Subcutaneous abdominal adipose tissue (tissue), 5 donors: ENCODE measurements around the gene CUBN.
A peak's percentile ranks its signal among the peaks of the same experiment; 100 is the strongest.

Experiments
- H3K27ac ChIP-seq: one replicate; pipeline ENCODE4 v1.7.0; 2013; ENCODE audit warnings: low read depth, mild to moderate bottlenecking, inconsistent platforms, low read length, moderate library complexity
- H3K27me3 ChIP-seq, 5 donors: one replicate each; pipeline ENCODE4 v1.7.0; 2013; ENCODE audit warnings: low read length in 5 of 5, inconsistent platforms in 1 of 5; ENCODE audit not compliant: control insufficient read depth in 5 of 5, insufficient read depth in 4 of 5
- H3K36me3 ChIP-seq, 5 donors: one replicate each; pipeline ENCODE4 v1.7.0; 2013; ENCODE audit warnings: low read length in 5 of 5; ENCODE audit not compliant: control insufficient read depth in 5 of 5, insufficient read depth in 5 of 5
- H3K4me1 ChIP-seq, 5 donors: one replicate each; pipeline ENCODE4 v1.7.0; 2013; ENCODE audit warnings: low read length in 5 of 5, mild to moderate bottlenecking in 3 of 5, moderate library complexity in 1 of 5; ENCODE audit not compliant: control insufficient read depth in 5 of 5, insufficient read depth in 5 of 5
- H3K4me3 ChIP-seq, 5 donors: one replicate each; pipeline ENCODE4 v1.7.0; 2013; ENCODE audit warnings: low read length in 5 of 5, low read depth in 1 of 5
- H3K9ac ChIP-seq, 5 donors: one replicate each; pipeline ENCODE4 v1.7.0; 2013; ENCODE audit warnings: low read length in 5 of 5, mild to moderate bottlenecking in 4 of 5, moderate library complexity in 3 of 5
- H3K9me3 ChIP-seq, 5 donors: one replicate each; pipeline ENCODE4 v1.7.0; 2013; ENCODE audit warnings: low read length in 5 of 5; ENCODE audit not compliant: control insufficient read depth in 5 of 5
- donor health status: healthy.
- donor health status: healthy.
- donor health status: healthy.
- donor health status: healthy.
- donor health status: healthy.

Gene CUBN

DNA sequence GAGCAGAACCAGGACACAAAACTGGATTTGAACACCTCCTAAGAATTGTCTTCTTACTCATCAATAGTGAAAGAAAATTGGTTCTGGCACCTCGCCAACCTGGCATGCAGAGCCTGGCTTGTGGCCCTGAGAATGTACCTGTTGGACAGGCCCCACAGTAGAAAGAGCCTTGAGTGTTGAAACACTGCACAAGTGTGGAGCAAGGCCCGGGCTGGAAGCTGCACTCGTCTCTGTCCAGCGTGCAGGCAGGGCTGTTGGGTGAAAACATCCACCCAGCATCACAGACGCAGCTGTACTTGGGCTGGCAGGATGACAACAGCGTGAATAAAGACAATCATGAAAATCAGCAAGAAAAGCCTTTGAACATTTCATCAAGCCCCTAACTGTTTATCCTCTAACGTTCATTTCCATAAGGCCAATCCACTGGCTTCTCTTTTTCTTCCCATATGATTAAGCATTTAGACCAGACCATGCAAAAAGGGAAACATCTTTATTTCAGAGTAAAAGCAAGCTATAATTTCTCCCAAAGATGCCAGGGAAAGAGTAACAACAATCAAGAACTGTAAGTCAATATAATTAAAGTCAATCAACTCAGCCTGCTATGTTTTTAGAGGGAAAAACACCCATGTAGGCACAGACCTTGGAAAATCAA is 15.6 kb downstream of the CUBN start:
- Histone ChIP-seq H3K9me3 (no peaks in the 10 kb centered on the region), H3K9ac (no peak overlapping the region)

DNA sequence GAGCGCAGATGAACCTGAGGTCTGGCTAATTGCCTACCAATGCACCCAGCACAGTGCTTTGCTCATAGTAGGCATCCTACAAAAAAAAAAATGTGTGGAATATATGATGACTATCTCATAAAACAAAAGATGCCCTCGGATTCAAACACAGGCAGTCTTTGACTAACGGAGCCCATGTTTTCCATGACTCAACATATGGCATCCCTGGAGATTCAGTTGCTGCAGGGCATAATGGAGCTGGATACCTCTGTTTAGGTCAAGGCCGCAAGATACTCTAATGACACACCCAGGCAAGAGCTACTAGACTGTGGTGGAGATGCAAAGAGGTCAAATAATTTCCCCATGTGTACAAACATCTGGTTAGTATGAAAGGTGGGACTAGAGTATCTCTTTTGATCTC is 16.3 kb downstream of the CUBN start:
- no peak overlapping the region for H3K27ac ChIP-seq
- no peak overlapping the region for H3K4me3 ChIP-seq

More for the DNA sequence above, 15.6 kb downstream of the CUBN start:
- Histone ChIP-seq H3K27me3 (no peaks in the 10 kb centered on the region), H3K36me3 (no peaks in the 10 kb centered on the region), H3K4me3 (no peak overlapping the region), H3K4me1 (peaks cover 0 to 16% (median 10%) of the 10 kb centered on the region in 5 donors), H3K27ac (no peak overlapping the region)

DNA sequence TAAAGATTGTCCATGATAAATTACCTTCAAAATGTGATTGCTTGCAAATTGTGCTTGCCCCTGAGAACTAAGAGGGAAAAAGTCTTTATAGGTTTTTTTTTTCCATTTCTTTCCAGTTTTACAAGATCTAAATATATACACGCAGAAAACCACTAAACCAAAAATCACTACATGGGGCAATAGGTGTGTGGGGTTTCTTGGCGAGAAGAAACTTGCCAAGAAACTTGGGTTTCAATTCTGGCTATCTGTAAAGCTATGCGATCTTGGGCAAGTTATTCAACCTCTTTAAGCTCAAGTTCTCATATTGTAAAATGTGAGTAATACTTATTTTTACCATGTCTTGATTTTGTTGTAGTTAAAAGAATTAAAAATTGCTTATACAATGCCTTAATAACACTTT is 17.0 kb downstream of the CUBN start:
- Histone ChIP-seq H3K27ac (no peak overlapping the region), H3K4me3 (no peak overlapping the region), H3K4me1 (peaks cover 0 to 16% (median 10%) of the 10 kb centered on the region in 5 donors), H3K36me3 (no peaks in the 10 kb centered on the region), H3K9me3 (no peaks in the 10 kb centered on the region), H3K27me3 (no peaks in the 10 kb centered on the region), H3K9ac (no peak overlapping the region)

More for the DNA sequence above, 16.3 kb downstream of the CUBN start:
- Histone ChIP-seq H3K36me3 (no peaks in the 10 kb centered on the region), H3K27me3 (no peaks in the 10 kb centered on the region), H3K4me1 (peaks cover 0 to 16% (median 10%) of the 10 kb centered on the region in 5 donors), H3K9me3 (no peaks in the 10 kb centered on the region), H3K9ac (no peak overlapping the region)

DNA sequence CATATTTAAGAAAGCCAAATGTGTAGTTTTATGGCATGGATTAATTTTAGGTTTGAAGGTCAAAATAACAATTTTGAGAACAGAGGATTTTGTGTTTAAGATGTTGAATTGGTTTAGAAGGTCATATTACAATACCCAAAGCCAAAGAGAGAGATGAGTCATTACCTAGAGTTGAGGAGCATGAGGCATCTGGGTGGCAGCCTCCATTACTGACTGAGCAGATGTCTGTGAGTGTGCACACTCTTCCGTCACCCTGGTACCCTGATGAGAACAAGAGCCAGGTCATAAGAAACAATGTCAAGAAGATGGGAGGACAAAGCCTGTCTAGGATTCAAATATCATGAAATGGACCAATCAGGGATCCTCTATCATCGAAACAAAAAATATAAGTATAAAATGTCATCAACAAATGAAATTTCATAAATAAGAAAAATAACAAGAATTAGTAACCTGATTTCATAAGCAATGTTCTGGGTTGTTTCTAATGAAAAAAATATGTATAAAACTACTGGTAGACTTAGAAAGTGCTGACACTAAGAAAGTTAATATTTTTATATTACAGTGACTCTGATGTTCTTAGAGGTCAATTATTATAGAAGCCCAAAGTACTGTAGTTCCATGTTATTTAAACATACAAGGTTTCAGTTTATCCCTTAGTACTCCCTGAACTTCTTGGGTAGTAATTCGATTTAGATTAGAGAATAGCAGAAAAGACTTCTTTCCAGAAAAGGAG is 20.0 kb downstream of the CUBN start:
- Histone ChIP-seq H3K36me3 (no peaks in the 10 kb centered on the region), H3K27me3 (no peaks in the 10 kb centered on the region), H3K9me3 (no peaks in the 10 kb centered on the region), H3K27ac (no peak overlapping the region), H3K4me1 (no peaks in the 10 kb centered on the region), H3K4me3 (no peak overlapping the region), H3K9ac (no peak overlapping the region)

DNA sequence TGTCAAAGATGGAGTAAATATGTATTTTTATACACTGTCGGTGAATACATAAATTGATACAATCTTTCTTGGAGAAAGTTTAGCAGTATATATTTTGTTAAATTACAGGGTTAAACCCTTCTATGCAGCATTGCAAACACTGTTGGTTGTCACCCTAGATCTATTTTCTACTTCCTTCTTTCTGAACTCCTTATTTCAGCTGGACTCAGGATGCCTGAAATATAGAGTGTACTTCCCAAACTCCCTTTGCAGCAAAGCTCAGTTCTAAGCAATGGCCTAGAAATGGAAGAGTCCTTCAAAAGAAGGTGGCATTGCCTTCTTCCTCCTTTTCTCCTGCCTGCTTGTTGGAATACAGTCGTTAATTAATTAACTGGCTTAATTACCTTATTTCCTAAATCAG is 20.6 kb downstream of the CUBN start:
- Histone ChIP-seq H3K9me3 (no peaks in the 10 kb centered on the region), H3K4me3 (no peak overlapping the region), H3K27ac (no peak overlapping the region), H3K36me3 (no peaks in the 10 kb centered on the region), H3K27me3 (no peaks in the 10 kb centered on the region), H3K9ac (no peak overlapping the region), H3K4me1 (no peaks in the 10 kb centered on the region)

DNA sequence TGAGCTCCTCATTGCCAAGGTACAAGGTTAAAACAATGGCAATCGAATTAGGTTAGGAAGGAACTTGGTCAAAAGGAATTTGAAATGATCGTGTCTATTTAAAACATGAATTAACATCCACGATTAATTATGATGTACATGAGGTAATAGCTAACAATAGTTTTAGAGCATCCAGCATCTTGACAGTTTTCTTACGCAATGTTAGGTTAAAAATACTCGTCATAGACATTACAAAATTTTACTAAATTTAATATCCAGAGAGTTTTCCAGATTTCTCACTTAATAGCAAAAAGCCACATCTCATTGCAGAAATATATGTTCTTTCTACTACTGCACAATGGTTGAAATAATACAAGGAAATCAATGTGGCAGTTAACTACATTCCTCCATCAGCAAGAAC is 22.6 kb downstream of the CUBN start:
- H3K27me3 ChIP-seq = no peaks in the 10 kb centered on the region
- H3K9me3 ChIP-seq = no peaks in the 10 kb centered on the region
- H3K4me1 ChIP-seq = peaks cover 0 to 5% (median 0%) of the 10 kb centered on the region in 5 donors
- no peaks in the 10 kb centered on the region for H3K36me3 ChIP-seq
- no peak overlapping the region for H3K4me3 ChIP-seq
- H3K27ac ChIP-seq = no peak overlapping the region
- H3K9ac ChIP-seq = no peak overlapping the region

DNA sequence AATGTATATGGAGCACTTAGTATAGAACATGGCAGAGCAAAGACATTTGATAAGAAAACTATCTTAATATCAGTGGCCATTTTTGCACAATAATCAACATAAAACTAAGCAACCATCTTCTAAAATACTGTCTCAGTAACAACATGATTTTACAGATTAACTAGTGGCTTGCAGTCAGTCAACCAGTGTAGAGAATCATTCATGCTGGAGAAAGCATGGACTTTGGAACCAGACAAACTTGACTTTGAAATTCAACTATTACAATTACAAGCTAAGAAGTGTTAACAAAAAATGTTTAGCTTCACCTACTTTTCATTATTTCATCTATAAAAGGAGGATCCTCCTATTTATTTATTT is 27.7 kb downstream of the CUBN start:
- no peaks in the 10 kb centered on the region for H3K9me3 ChIP-seq
- H3K4me3 ChIP-seq = no peak overlapping the region
- peak overlapping the region; percentile 67 for H3K27ac ChIP-seq
- H3K27me3 ChIP-seq = no peaks in the 10 kb centered on the region
- H3K4me1 ChIP-seq = peaks cover 0 to 10% (median 4%) of the 10 kb centered on the region in 5 donors
- no peak overlapping the region for H3K9ac ChIP-seq
- H3K36me3 ChIP-seq = no peaks in the 10 kb centered on the region

DNA sequence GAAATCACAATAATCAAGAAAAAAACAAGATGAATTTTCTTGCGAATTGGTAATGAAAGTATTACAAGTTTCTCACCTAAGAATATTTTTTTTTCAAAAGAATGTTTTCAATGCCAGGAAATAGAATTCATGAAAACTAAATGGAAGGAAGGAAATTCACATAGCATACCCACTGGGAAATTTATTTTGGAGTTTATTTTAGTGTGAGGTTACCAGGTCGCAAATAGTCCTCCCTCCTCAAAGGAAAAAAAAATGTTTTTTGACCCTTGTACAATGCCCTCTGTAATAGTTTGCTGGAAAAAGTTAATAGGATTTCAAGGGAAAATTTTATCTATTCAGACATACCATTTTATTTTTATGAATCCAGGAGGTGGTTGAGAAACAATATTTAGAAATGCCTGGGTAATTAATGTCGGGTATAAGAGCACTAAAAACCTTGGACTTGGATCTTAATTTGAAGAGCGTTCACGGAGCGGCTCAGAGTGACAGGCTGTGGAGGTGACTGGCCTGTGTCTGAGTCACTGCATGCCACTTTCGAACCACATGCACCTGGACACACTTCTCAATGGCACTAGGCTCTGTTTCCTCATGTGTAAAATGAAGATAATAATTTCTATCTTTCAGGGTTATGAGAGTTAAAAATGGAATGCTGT is 28.2 kb downstream of the CUBN start:
- H3K27ac ChIP-seq = peak overlapping the region; percentile 67
- peaks cover 0 to 10% (median 4%) of the 10 kb centered on the region in 5 donors for H3K4me1 ChIP-seq
- no peaks in the 10 kb centered on the region for H3K9me3 ChIP-seq
- H3K36me3 ChIP-seq = no peaks in the 10 kb centered on the region
- H3K27me3 ChIP-seq = no peaks in the 10 kb centered on the region
- no peak overlapping the region for H3K9ac ChIP-seq
- H3K4me3 ChIP-seq = no peak overlapping the region

DNA sequence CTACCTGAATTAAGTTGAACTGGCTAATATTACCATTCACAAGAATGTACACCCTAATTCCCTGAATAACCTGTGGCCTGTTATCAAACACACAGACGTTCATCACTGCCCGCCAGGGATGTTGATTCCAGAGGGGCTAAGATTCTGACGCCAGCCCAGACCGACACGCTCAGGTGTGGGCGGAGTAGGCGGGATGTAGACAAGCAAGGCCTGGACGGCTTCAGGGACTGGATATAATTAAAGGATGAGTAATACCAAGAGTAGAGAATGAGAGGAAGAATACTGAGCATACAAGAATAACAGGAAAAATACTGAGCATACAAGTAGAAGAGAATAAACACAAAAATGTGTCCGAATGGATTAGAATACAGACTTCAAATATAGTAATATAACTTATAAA is 29.0 kb downstream of the CUBN start:
- Histone ChIP-seq H3K9ac (no peak overlapping the region), H3K27ac (peak overlapping the region; percentile 67), H3K4me3 (no peak overlapping the region), H3K36me3 (no peaks in the 10 kb centered on the region), H3K27me3 (no peaks in the 10 kb centered on the region), H3K4me1 (peaks cover 0 to 10% (median 4%) of the 10 kb centered on the region in 5 donors), H3K9me3 (no peaks in the 10 kb centered on the region)

DNA sequence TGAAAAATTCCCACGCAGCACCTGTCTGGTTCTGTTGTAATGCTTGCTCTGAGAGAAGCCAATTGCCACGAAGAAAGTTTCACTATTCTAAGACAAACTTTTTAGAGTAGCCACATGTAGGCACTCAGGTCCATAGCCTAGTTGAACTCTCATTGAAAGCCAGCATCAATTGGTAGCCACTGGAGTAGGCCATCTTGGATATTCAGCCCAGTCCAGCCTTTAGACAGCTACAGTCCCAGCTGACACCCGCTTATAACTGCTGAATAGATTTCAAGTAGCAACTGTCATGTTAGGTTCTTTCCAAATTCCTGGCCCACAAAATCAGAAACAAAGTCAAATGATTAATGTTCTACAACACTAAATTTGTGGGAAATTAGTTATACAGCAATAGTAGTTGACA is 31.6 kb downstream of the CUBN start:
- Histone ChIP-seq H3K4me1 (peaks cover 0 to 6% (median 5%) of the 10 kb centered on the region in 5 donors), H3K36me3 (no peaks in the 10 kb centered on the region), H3K9ac (no peak overlapping the region), H3K4me3 (no peak overlapping the region), H3K27ac (no peak overlapping the region), H3K27me3 (no peaks in the 10 kb centered on the region), H3K9me3 (no peaks in the 10 kb centered on the region)
